HG02678 (cell line): ENCODE data around the gene COL8A1.
"Not testable (repeated sequence)": the region's sequence is repeated elsewhere in the genome, so short reads cannot be mapped to it uniquely, and the experiment has no call there.

Experiments
- ATAC-seq: cut with Tn5 transposase; IDR thresholded peaks from one replicate; pipeline ENCODE4 v1.9.1; 2021; ENCODE audit warnings: mild to moderate bottlenecking, moderate library complexity; ENCODE audit not compliant: unreplicated experiment

Gene COL8A1

DNA sequence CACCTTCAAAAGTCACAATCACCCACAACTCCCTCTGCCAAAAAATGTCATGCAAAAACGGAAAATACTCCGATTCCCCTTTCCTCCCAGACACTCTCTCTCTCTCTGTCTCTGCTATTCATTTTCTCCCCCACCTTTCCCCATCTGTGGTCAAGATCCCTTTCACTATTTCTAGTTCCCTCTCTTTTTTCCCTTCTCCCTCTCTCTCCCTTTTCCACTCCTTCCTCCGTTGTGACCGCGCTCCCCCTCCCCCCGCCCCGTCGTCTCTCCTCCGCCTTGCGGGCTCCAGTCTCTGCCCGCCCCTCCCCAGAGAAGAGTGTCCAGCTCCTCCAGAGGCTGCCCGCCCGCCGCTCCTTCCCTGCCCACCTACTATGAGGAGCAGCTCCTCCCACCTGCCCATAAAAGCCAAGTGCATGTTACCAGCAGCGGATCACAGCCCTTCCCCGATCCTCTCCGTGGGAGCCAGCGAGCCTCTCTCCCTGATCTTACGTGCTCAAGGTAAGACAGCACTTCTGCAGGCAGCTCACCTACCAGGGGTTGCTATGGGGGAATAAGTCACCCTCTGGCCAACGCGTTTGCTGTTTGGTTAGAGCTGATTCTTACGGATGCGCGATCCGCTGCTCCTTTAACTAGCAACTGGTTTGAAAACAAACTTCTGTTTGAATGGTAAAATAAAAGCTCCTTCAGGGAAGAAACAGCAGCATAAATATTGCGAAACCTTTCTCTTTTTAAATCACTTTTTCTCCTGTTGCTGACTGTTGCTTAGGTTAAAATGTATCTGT, at the start of gene COL8A1:
COL8A1 (plus strand) TSS at position 428 of the 782 bp plus-strand sequence. CDS start 152,089 bp downstream, outside the sequence.
- no peak for ATAC-seq

DNA sequence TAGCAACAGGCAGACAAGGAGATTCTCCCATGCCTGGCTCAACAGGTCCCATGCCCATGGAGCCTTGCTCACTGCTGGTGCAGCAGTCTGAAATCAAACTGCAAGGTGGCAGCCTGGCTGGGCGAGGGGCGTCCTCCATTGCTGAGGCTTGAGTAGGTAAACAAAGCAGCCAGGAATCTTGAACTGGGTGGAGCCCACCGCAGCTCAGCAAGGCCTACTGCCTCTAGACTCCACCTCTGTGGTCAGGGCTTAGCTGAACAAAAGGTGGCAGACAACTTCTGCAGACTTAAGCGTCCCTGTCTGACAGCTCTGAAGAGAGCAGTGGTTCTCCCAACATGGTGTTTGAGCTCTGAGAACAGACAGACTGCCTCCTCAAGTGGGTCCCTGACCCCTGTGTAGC, 49.2 kb upstream of the COL8A1 start:
- ATAC-seq = not testable (repeated sequence)

DNA sequence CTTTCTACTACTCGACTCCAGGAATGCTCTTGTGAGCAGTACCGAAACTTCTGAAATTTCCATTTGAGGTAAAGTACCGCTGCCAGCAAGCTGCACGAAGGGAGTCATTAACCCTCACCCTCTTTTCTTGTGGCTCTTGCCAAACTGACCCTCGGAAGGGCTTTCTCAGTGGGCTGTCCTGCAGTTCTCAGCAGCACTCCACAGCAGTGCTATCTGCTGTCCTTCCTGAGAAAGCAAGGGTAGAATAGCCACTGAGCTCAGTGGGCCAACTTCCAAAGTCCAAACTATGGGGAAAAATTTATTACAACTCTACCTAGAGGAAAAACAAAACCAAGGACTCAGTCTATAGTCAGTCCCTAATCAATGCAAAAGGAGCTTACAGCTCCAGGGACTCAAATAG, 38.5 kb upstream of the COL8A1 start:
- no peak for ATAC-seq

DNA sequence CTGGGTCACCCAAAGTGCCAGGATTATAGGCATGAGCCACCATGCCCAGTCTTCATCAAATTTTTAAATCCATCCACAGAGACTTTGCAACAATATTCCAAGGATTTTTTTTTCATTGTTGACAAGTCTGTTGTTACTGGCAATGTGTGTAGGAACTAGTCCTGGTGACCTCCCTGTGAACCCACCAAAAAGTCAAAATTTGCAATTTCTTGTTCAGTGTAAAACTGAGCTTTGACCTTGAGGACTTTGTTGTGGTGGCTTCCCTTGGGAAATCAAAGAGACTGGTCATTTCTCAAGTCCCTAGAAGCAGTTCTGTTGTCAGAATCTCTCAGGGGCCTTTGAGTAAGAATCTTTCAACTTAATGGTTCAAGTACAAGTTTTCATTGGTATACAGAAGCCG, 36.9 kb upstream of the COL8A1 start:
- ATAC-seq = no peak

DNA sequence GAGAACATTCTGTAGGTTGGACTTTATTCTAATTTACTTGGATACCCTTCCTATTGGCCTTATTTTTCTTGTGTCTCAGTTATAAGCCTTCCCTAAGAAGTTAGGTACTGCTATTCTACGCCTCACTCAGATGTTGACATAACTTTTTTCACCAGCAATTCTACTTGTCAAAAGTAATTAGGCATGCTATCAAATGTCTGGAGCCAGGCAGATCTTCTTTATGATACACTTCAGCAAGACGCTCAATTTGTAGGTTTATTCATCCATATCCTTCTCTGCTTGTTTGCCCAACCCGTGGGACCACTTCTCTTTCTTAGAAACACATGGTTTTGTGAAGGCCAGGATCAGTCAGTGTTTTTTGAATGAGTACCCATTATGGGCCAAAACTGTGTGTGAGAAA, 36.2 kb upstream of the COL8A1 start:
- ATAC-seq = no peak

DNA sequence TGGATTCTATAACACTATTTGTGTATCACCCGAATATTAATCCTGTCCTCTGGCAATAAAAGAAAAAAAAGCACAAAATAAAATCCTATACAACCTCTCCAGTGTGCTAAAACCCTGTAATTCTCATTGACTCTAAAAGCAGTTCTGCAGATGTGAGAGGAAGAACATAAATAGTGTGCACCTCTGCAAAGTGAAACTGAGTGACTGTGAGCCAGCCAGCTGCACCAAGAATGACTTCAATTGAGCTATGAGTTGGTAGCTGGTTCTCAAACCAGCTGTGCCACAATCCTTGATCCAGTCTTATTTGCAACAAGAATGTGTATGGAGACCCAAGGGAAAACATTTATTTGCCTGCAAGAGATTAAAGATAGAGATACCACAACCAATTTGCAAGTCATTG, 31.2 kb upstream of the COL8A1 start:
- peak; percentile 77 for ATAC-seq

DNA sequence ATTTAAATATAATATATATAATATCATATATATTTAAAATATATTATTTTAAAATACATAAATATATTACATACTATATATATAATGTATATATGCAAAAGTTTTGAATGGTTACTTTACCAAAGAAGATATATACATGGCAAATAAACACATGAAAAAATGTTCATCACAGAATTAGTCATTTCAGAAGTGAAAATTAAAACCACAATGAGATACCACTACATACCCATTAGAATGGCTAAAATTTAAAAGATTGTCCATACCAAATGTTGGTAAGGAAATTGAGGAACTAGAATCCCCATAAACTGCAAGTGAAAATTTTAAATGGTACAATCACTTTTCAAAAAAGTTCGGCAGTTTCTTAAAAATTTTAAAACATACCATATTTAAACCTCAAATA, 23.6 kb upstream of the COL8A1 start:
- ATAC-seq = no peak

DNA sequence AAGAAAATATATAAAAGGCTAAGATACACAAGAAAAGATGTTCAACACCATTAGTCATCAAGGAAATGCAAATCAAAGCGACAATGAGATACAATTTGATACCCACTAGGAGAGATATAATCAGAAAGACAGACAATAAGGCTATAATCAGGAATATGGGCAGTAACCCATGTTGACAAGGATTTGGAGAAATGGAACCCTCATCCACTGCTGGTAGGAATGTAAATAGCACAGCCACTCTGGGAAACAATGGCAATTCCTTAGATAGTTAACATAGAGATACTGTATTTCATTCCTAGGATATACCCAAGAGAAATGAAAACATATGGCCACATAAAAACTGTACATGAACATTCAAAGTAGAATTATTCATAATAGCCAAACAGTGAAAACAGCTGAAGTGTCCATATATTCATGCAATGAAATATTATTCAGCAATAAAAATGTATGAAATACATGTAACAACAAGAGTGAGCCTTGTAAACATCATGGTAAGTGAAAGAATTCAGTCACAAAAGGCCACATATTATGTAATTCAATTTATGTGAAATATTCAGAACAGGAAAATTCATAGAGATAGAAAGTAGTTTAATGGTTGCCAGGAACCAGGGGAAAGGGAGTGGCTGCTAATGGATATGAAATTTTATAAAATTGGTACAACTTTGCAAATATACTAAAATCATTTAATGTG, 18.2 kb upstream of the COL8A1 start:
- ATAC-seq = no peak

DNA sequence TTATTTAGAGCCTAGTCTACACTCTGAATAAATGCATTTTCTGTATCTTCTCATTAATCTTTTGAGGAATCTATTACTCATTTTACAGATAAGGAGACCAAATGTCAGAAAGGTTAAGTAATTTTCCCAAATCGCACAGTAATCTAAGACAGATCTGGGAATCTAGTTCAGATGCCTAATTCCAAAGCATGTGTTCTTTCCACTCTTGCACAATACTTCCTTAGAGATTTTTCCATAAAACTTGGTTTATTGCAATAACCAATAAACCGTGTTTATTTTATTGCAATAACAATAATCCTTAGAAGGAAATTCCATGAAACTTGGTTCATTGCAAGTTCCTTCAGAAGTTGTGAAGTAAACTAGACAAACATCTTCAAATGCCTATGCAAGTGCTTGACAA, 17.4 kb upstream of the COL8A1 start:
- no peak for ATAC-seq

DNA sequence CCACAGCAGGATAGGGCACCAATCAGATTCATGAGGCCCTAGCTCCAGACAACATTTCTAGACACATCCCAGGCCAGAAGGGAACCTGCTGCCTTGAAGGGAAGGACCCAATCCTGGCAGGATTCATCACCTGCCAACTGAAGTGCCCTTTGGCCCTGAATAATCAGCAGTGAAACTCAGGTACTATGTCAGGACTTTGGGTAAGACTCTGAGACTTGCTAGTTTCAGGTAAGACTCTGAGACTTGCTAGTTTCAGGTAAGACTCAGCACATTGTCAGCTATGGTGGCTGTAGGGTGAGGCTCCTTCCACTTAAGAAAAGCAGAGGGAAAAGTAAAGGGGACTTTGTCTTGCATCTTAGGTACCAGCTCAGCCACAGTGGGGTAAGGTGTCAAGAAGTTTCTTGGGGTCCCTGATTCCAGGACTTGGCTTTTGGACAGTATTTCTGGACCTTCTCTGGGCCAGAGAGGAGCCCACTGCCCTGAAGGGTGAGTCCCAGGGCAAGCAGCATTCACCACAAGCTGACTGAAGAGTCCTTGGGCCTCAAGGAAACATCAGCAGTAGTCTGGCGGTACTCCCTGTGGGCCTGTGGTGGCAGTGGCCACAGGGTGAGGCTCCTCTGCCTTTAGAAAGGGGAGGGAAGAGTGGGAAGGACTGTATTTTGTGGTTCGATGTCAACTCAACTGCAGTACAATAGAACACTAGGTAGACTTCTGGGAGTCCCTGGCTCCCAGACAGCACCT, 13.7 kb upstream of the COL8A1 start:
- peak; percentile 45 for ATAC-seq

DNA sequence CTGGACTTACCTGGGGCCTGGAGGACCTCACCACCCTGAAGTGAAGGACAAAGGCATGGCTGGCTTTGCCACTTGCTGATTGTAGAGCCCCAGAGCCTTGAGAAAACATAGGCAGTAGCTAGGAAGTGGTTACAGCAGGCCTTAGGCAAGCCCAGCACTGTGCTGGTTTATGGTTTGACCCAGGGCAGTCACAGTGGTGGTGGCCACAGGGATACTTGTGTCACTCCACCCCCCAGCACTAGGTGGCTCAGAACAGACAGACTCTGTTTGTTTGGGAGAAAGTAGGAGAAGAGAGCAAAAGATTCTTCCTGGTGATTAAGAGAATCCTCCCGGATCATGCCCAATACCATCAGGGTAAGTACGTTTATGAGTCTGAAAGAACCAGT, 13.2 kb upstream of the COL8A1 start:
- no peak for ATAC-seq

DNA sequence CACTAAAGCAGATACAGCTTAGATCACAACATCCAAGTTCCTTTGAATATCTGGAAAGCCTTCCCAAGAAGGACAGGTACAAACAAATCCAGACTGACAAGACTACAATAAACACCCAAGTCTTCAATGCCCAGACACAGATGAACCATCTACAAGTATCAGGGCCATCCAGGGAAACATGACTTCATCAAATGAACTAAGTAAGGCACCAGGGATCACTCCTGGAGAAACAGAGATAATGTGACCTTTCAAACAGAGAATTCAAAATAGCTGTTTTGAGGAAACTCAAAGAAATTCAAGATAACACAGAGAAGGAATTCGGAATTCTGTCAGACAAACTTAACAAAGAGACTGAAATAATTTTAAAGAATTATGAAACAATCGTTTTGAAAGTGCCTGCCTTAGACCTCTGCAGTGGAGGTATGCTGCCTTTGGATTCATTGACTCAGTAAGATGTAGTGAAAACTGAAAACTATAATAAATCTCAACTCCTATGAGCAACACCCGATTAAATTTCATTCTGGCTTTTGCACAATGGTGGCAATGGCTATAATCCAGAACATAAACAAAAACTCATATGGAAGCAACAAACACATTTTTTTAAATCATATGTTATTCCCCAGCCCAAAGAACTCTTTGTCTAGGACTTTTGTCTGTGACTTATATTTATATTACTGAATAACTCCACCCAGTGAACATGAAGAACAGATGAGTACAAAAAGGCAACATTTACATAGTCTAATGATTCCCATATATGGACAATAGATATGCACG, 12.6 kb upstream of the COL8A1 start:
- no peak for ATAC-seq

DNA sequence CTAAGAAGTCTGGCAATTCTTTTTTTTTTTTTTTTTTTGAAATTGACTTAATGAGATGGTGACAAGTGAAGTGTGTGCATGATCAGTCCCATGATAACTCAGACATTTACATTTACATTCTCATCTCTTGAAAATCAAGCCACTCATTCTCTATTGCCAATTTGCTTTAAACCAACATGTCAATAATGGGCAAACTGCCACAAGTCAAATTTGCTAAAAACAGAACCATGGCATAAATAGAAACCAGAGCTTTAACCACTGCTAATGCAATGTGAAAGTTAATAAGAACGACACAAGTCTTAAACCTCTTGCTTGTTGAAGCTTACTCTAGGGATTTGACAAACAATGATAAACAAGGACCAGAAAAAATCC, 12.0 kb upstream of the COL8A1 start:
- ATAC-seq = peak; percentile 44

DNA sequence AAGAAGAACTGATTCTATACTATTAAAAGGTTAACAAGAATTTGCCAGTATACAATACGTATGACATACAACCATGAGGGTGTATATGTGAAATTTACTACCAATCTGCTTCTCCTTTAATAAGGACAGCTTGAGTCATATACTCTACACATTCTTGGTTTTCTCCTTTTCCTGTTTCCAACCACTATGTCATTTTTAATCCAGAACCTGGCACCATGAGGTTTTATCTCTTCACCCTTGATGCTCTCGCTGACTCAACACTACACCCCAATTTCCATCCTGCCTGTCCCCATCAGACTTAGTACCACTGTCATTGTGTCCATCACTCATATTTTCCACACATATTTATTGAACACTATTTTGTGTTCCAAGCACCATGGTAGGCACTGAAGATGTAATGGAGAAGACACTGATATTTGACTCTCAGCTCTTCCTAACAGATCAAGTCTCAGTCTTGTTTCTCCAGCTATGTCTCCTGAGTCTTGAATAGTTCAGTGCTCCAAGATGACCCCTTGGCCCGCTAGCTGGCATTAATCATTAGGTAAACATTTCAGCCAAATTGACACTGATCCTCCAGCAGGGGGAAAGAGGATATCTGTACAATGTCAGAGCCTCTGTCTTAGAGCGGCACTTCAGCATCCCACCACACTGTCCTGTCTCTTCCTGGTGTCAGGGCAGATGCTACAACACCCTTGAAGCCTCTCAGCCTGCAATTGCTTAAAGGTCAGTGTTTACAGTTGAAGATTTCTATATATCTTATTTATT, 11.2 kb upstream of the COL8A1 start:
- no peak for ATAC-seq

DNA sequence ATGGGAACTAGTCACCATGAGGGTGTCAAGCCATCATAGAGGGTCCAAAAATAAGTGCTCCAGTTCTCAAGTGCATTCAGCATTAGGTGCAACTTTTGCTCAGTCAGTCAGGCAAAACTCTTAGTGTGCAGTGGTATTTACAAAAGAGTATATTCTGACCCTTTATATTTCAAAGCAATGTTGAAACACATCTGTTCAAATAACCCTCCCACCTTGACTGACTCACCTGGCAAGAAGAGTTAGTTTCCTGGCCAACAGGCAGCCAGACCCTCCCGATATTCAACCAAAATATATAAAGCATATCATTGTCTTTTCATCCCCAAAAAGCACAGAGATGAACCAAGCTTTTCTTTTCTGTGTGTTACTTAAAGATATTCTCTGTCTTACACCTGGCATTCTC, 7.6 kb upstream of the COL8A1 start:
- no peak for ATAC-seq

DNA sequence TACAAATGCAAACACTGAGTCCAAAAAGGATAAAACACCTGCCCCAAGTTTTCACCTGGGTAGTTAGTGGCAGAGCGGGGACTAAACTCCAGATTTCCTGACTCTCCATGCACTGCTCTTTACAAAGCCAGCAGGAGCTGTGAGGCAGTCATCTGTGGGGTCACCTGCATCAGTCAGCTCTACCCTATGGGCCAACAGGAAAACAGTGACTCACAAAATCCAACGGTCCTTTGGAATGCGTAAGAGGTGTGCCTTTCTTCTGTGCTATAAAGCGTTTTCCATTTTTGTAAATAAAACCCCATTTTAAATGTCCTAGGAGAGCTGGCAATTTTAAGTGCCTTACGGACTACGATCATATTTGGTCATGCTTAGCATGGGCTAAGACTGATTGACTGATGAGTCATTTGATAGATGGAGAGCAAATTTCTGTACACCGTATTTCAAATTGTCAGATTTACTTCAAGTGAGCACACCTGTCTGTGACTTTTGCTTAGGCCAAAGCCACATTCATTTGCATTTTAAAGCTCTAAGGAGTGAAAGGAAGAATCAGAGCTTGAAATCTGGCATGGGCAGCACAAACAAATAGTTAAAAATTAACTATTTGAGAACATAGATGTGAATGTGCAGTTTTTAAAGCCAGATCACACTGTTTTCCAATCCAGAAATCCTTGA, 4.4 kb upstream of the COL8A1 start:
- ATAC-seq = peak; percentile 69

DNA sequence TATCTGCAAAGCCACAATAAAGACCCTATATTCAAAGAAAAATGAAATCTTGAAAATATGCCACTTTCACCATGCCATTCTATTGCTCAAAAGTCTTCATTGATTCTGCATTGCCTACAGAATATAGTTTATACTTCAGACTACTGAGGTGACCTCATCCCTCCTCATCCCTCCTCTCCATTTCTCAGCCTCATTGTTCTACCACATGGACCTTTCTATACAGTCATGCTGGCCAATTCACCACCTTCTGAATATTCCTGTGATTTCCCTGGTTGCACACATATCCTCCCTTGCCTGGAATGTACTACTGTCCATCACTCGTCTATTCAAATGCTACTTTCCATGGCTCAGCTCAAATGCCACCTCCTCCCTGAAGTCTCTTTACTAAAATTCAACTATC, 3.5 kb upstream of the COL8A1 start:
- no peak for ATAC-seq

DNA sequence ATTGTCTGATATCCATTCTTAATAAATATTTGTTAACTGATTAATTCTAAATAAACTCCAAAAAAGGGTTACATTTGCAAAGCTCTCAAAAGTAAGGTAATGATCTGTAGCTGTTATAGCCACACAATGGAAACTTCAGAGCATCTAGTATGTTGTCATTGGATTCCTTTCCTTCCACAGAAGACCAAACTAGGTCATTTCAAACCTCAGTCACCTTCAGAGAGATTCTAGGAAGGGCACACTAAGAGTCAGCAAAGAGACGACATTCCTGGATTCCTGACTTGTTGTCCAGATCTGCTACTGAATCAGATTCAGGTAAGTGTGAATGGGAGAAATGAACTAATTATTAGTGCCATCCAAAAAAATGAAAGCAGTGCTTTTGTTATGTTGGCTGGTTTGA, 3.0 kb upstream of the COL8A1 start:
- no peak for ATAC-seq

DNA sequence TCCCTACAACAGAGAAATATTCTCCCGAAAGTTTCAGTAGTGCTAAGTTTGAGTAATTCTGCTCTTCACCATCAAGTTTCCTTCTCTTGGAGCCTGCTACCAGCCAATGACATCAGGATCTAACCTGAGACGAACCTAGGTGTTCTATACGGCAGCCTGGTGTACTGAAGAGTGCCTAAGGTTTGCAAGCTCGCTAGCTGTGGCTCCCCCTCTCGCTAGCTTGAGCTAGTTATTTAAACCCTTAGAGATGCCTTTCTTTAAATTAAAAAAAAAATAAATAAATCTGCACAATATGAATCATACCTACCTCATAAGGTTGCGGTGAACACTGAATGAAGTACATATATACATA, 1.4 kb upstream of the COL8A1 start:
- no peak for ATAC-seq
